ENCODE measurements around the gene RGS6.

RGS6 gene

GRCh38 chr14:72594099-72594901 lies 662.1 kb downstream of the RGS6 start:
- no peak for DNase-seq

- DNase-seq: no peak
These were observed 663.1 kb downstream of the RGS6 start for GRCh38 chr14:72595152-72595862.

GRCh38 chr14:72597252-72598233 lies 665.3 kb downstream of the RGS6 start:
- no peak for DNase-seq

- DNase-seq: no peak
These were observed 666.1 kb downstream of the RGS6 start for GRCh38 chr14:72598306-72598705.

- DNase-seq: no peak
These were observed 667.6 kb downstream of the RGS6 start for GRCh38 chr14:72599579-72600470.

GRCh38 chr14:72600551-72601330 lies 668.5 kb downstream of the RGS6 start:
- DNase-seq: no peak

- DNase-seq: peak; percentile 22
These were observed 671.4 kb downstream of the RGS6 start for GRCh38 chr14:72603639-72604038.

- no peak for DNase-seq
These were observed 671.9 kb downstream of the RGS6 start for GRCh38 chr14:72604133-72604532.

GRCh38 chr14:72605096-72605920 lies 673.1 kb downstream of the RGS6 start:
- DNase-seq: no peak

GRCh38 chr14:72605921-72606220 lies 673.6 kb downstream of the RGS6 start:
- DNase-seq: no peak

- DNase-seq: no peak
These were observed 674.6 kb downstream of the RGS6 start for GRCh38 chr14:72606879-72607278.

- DNase-seq: peak; percentile 69
These were observed 675.3 kb downstream of the RGS6 start for GRCh38 chr14:72607386-72608130.

GRCh38 chr14:72608391-72609204 lies 676.4 kb downstream of the RGS6 start:
- DNase-seq: peak; percentile 94

GRCh38 chr14:72609205-72609916 lies 677.1 kb downstream of the RGS6 start:
- no peak for DNase-seq

GRCh38 chr14:72610096-72610830 lies 678.0 kb downstream of the RGS6 start:
- DNase-seq: no peak

GRCh38 chr14:72610831-72611200 lies 678.6 kb downstream of the RGS6 start:
- peak; percentile 34 for DNase-seq

GRCh38 chr14:72611506-72611905 lies 679.3 kb downstream of the RGS6 start:
- no peak for DNase-seq

Data from fibroblast of skin of abdomen (primary cell).